DOHH2 (cell line): ENCODE measurements around the gene FLT3.

ENCODE experiments used
- CTCF ChIP-seq: fragments of 200-600 bp; sonication (generic); IDR thresholded peaks from one replicate; pipeline ENCODE4 v1.5.1; 2014; ENCODE audit warnings: antibody characterized with exemption, mild to moderate bottlenecking, low read depth, low read length; ENCODE audit not compliant: poor library complexity, severe bottlenecking
- EZH2phosphoT487 ChIP-seq: fragments of 200-600 bp; sonication (generic); IDR thresholded peaks from 2 replicates; pipeline ENCODE4 v1.6.1; 2017; ENCODE audit warnings: borderline replicate concordance, mild to moderate bottlenecking, antibody characterized with exemption, low read length, moderate library complexity, mixed read lengths

GRCh38 chr13:27967736-27968315 is 132.6 kb downstream of the FLT3 start:
- TF ChIP-seq CTCF (no peak), EZH2phosphoT487 (no peak)
